ENCODE measurements around the gene SCRT2. TPM values are rescaled to one million over a fixed set of nuclear protein-coding genes. Genes with fewer than 3 reads are reported as not detected.

The SCRT2 gene
- total RNA-seq, 3 donors from 2014 or later, result not detected

GRCh38 chr20:684676-685319 is 9.2 kb upstream of the SCRT2 start:
- no peak for ATAC-seq
- Histone ChIP-seq H3K36me3 (ENCODE audit: low read depth) (no peaks in the 10 kb centered on the region), H3K4me3 (no peak overlapping the region), H3K4me1 (ENCODE audit: low read depth) (no peaks in the 10 kb centered on the region), H3K9me3 (no peaks in the 10 kb centered on the region)
- no peak for DNase-seq
- no peak for TF ChIP-seq CTCF (IDR thresholded peaks at IDR 0.05)
- intact Hi-C loops (cut with DNase I, micrococcal nuclease), result no loop called here

DNA sequence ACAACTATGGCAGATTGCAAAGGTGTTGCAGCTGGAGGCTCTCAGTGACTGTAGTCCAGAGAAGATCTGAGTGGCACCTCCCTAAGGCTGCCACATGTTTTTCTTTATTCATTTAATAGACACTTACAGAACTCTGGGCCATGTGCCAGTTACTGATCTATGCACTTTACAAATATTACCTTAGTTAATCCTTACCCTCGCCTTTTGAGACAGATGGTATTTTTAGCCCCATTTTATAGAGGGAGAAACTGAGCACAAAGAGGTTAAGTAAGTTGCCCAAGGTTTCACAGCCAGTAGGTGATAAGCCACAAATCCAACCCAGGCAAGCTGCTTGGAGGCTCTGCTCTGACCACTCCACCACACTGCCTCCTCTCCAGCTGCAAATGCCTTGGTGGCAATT is 6.5 kb upstream of the SCRT2 start:
- ATAC-seq, result no peak
- H3K36me3 ChIP-seq (ENCODE audit: low read depth), result no peaks in the 10 kb centered on the region

DNA sequence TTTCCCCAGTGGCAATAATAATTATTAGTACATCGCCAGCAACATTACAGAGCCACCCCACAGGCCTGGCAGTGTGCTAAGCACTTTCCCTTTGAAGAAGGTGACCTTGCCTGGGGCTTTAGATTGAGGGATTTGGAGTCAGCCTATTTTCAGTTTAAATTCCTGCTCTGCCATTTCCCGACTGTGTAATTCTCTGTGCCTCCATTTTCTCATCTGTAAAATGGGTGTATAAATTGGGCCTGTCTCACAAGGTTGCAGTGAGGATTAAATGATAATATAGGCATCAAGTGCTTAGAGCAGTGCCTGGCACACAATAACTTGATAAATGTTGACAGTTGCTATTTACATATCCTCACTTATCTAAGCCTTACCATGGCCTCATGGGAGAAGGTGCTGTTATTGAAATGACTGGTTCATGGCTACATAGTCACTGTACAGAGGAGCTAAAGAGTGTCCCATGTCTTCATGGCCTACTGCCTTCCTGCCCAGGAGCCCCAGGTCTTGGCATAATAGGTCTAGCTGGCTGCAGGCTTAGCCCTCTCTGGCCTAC is 5.1 kb upstream of the SCRT2 start:
- no peak overlapping the region for H3K4me3 ChIP-seq
- no peak for TF ChIP-seq CTCF (IDR thresholded peaks at IDR 0.05)
- H3K9me3 ChIP-seq, result no peaks in the 10 kb centered on the region
- H3K36me3 ChIP-seq (ENCODE audit: low read depth), result no peaks in the 10 kb centered on the region
- H3K4me1 ChIP-seq (ENCODE audit: low read depth), result peaks cover 4% of the 10 kb centered on the region
- ATAC-seq, result no peak
- intact Hi-C loops (cut with DNase I, micrococcal nuclease), result no loop called here
- no peak for DNase-seq

More for the DNA sequence above, 6.5 kb upstream of the SCRT2 start:
- Histone ChIP-seq H3K9me3 (no peaks in the 10 kb centered on the region), H3K4me1 (ENCODE audit: low read depth) (no peaks in the 10 kb centered on the region), H3K4me3 (no peak overlapping the region)
- TF ChIP-seq CTCF (IDR thresholded peaks at IDR 0.05), result no peak
- intact Hi-C loops (cut with DNase I, micrococcal nuclease), result no loop called here
- DNase-seq, result no peak

- DNase-seq (no peak), ATAC-seq (no peak)
- H3K4me3 ChIP-seq, result no peak overlapping the region
- H3K9me3 ChIP-seq, result no peaks in the 10 kb centered on the region
- intact Hi-C loops (cut with DNase I, micrococcal nuclease), result no loop called here
- H3K36me3 ChIP-seq (ENCODE audit: low read depth), result no peaks in the 10 kb centered on the region
- H3K4me1 ChIP-seq (ENCODE audit: low read depth), result peaks cover 8% of the 10 kb centered on the region
- no peak for TF ChIP-seq CTCF (IDR thresholded peaks at IDR 0.05)
These were observed 2.4 kb upstream of the SCRT2 start for GRCh38 chr20:677957-678356.

- intact Hi-C loops (cut with DNase I, micrococcal nuclease), result no loop called here
These were observed 1.4 kb upstream of the SCRT2 start for GRCh38 chr20:676967-677366.

More at GRCh38 chr20:676967-677366, 1.4 kb upstream of the SCRT2 start:
- no peak for TF ChIP-seq CTCF (IDR thresholded peaks at IDR 0.05)
- no peak for ATAC-seq
- Histone ChIP-seq H3K4me1 (ENCODE audit: low read depth) (peaks cover 8% of the 10 kb centered on the region), H3K9me3 (no peaks in the 10 kb centered on the region), H3K36me3 (ENCODE audit: low read depth) (no peaks in the 10 kb centered on the region), H3K4me3 (no peak overlapping the region)
- no peak for DNase-seq
